GM21723 (cell line): ENCODE results near the gene BAIAP2L2.

Experiments used
- ATAC-seq: cut with Tn5 transposase; IDR thresholded peaks from one replicate; pipeline ENCODE4 v1.9.1; 2021; ENCODE audit warnings: mild to moderate bottlenecking, moderate library complexity; ENCODE audit not compliant: unreplicated experiment

Gene BAIAP2L2

DNA sequence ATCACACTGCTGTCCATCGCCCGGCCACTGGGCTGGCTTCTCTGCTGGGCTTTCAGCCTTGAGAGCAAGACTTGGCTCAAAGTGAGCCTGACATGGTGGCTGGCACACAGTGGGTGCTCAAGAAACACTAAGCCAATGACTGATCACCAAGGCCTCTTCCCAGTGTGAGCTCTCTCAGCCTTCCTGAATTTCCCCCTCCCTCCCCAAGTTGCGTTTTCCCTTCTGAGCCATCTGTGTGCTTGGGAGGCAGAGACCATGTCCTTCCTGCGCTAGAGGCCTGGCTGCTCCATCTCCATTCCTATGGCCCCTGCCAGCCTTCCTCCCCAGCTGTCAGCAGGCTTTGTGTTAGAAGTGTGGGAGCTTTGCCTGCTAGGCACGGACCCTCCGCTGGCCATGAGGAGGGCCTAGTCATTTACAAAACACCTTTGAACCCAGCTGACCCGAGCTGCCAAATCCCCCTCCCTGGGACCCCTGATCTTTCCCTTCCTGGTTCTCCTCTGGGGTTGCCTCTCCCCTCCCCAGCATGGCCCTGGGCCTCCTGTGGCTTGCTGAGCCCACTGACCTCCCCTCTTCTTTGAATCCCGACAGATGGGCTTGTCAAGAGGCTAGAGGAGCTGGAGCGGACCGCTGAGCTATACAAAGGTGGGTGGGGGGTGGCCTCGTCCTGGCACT lies 40.1 kb downstream of the BAIAP2L2 start:
- ATAC-seq: no peak

DNA sequence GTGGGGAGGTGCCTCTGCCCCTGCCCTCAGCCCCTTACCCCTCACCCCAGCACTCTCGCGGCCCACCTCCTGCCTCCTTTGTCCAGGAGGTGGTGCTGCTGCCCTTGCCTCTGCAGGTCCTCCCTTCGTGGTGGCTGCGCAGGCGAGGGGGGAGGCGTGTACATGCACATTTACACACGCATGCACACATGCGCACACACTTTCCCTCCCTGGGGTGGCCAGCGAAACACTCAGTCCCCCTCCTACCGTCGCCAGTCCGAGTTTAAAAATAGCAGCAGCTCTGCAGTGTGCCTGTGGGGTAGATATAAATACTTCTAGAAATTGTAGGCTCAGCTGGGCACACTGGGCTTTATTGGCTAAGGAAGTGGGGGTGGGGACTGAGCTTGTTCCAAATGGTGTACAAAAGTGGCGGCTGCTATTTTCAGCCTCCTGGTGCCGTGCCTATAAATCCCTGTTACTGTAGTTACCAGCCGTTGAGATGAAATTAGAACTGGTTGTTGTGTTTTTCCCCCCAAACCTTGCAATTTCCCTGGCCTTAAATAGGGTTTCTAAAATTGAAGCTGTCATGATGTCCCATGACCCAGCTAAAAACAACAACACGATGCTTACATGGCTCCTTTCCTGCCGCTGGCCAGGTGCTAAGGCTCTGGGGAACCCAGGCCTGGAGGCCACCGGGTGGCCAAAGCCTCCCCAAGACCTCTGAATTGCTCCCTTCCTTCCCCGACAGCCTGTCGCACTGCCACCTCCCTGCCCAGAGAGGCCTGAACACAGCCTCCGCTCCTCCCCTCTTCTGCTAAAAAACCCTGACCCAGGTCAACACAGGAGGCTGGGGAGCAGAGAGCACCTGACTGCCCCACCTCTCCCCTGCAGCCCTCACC lies 40.9 kb downstream of the BAIAP2L2 start:
- ATAC-seq: no peak

DNA sequence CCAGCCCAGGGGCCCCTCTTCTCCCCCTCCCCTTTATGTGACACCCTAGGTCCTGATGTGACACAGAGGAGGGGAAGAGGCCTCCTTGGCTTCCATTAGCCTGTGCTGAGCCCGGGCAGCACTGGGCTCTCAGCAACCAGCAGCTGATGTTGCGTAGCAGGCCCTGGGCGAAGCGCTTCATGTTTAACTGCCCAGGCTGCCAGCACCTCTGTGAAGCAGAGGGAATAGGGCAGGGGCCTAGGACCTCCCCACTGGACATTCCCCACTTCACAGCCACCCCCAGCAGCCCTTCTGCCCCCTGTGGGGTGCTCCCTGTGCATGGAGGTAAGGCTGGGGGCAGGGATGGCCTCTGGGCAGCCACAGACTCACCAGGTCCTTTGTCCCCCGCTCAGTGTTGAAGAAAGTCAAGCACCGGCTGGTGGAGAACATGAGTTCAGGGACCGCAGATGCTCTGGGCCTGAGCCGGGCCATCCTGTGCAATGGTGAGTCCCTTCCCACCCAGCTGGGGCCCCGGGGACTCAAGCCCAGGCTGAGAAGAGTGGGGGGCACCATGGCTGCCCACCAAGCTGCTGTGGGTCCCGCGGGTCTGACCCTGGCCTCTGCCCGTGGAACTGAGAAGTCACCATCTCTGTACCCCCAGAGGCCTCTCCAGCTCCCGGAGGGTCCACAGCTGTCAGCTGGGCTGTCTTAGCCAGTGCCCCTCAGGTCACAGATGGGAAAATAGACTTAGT lies 41.7 kb downstream of the BAIAP2L2 start:
- ATAC-seq: no peak

DNA sequence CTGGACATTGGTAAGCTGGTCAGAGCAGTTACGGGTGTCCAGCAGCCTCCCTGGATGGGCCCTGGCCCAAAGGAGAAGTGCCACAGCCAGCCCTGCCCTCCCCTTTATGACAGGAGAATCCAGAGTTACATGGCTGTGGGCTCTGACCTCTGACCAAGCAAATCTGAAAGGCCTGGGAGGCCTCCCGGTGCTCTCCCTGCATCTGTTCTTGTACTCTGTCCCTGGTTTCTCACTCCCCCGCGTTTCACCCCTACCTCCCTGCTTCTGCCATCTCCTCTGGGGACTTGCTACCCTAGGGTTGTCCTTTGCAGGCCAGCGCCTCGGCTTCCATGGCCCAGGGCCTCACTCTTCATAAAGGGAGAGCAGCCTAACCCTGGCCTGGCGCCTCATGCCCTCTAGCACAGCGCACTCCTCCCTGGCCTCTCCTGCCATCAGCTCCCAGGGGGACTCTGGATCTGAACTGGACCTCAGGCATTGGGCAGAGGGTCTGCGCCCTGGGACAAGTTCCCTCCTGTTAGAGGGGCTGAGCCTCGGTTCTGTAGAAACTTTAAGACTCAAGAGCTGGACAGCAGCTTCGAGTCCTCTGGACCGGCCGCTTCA lies 42.6 kb downstream of the BAIAP2L2 start:
- no peak for ATAC-seq

DNA sequence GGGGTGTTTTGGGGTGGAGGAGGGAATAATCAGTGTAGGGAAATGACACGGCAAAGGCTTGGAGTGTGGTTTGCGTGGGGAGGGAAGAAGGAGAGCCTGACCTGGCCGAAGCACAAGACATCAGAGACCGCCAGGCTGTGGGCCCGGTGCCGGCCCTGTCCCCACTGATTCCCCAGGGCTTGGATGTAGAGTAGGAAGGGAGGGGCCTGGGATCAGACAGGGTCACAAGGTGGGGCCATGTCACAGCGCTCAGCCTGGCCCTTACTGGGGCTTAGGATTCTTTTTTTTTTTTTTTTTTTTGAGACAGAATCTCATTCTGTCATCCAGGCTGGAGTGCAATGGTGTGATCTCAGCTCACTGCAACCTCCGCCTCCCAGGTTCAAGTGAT lies 43.5 kb downstream of the BAIAP2L2 start:
- ATAC-seq: no peak

DNA sequence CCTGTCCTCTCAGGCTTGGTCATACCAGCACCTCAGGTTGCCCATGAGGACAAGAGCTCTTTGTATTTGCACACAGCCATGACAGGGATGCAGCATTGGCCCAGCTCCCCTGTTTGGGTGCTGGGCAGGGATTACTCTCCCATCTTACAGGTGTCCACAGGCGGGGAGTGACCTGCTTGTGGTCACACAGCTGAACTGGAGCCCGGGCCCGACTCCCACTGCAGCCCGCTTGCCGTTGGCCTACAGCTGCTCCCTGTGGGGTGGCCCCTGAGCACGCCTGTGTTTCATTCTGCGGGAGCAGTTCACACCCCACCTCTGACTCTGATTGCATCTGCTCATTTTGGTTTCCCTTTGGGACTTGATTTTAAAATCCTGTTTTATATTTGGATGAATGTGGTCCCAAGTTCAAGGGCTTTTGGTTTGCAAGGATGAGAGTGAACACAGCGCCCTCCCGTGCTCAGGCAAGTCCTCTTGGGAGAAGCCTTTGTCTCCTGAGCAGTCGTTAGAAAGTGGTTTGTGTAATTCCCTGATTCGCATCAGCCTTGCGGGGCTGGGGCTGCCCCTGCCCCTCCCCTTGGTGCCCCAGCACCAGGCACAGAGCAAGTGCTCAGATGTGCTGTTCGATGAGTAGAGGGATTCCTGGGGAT lies 44.0 kb downstream of the BAIAP2L2 start:
- ATAC-seq: no peak

DNA sequence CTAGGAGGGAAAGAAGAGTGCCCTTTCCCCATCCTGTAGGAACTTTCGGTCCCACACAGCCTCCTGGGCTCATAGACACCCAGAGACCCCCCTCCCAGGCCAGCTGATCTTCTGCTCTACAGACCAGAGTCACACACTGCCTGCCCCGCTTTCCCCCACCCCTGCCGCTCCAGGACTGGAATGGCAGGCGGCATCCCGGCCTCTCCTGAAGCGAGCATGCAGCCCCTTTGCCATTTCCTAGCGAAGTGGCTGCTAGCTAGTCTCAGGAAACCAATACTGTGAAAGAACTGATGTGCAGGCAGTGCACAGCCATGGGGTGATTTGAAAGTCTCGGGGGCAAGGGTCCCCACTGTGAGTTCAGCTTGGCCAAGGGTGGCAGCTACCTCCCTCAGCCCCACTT lies 44.9 kb downstream of the BAIAP2L2 start:
- no peak for ATAC-seq

DNA sequence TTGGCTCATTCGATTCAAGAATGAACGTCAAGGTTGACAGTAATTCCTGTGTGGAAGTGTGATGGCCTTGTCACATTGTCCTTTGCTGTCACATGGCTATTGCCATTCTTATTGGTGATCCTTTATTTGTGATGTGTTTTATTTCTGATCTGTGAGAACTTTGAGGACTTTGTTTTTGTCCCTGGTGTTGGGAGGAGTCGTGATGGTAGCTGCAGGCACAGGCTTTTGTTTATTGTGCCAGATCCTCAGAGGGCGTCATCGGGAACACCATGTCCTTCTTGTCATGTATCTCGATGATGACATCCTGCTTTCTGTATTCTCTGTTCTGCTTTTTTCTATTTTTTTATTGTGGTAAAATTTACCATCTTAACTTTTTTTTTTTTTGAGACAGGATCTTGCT lies 47.7 kb downstream of the BAIAP2L2 start:
- no peak for ATAC-seq

DNA sequence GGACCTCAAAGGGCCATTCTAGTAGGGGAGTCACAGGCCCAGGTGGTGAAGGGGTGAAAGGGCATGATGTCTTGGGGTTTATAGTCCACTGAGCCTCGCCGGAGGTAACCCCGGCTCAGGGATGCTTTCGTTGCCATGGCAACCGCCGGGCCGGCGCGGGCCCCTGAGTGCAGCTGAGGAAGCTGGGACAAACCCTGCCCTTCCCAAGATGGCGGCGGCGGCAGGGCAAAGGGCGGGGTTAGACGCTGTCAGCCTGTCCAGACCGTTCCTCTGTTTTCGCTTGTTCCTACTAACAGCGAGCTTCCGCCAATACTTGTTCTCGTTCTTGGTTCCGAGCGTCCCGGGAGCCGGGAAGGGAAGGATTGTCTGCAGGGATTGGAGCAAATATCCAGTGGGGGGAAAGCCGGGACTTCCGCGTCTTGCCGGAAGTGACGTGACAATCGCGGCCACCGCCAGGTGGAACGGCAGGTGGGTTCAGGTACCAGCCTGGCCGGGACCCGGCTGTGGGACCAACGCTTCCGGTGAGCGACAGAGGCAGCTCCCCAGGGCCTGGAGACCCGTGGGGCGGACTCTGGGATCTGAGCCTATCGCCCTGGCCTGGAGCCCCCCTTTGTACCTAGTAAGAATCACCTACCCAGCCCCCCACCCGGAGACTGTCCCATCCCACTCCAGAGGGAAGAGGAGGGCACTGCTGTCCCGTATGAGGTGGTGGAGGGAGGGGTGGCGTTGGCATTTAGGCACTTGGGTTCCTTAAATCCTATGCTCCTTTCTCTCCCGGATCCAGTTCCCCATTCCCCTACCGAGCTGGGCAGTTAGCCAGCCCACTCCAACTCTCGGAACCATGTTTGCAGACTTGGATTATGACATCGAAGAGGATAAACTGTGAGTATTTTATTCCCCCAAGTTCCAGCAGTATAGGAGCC lies 53.3 kb downstream of the BAIAP2L2 start, which contains the start of gene PICK1:
PICK1 (plus strand) TSS at position 436 of the 923 bp plus-strand sequence; CDS start at position 842, 406 bp downstream.
- ATAC-seq: peak; percentile 64

DNA sequence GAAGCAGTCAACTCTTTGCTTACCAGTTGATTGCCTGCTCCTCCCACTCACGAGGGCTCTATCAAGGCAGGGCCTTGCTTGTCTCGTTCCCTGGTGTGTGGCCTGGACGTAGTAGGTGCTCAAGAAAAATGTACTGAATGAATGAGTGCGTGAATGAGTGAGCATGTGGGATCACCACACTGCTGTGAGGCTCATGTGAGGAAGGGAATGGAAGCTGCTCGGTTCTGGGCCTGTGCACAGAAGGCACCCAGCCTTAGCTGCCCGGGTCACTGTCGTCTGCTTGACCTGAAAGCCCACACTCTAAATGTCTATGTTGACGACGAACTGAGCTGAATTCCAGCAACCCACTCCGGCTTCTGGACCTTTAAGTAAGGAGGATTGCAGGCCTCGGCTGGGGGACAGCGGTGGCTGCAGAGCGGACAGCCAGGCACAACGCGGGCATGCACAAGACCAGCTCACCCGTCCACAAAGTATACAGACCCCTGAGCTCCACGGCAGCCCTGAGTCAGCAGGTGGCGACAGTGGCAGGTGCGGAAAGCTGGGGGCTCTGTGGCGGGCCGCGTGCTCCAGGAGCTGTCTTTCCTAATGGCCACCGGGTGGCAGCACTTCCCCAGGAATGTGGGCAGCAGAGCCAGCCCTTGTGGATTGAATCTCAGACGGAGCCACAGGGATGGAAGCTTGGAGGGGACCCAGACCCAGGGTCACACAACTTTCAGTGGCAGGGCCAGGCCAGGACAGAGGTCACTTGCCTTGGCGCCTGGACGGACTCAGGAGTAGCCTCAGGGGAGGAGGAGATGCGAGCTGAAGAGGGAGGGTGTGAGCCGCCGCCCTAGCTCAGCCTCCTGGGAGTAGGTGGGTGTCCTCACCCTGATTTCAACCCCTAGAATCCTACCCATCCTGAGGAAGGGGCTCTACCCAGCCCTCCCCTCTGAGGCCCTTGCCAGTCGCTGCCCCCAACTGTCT lies 58.3 kb downstream of the BAIAP2L2 start:
- no peak for ATAC-seq

DNA sequence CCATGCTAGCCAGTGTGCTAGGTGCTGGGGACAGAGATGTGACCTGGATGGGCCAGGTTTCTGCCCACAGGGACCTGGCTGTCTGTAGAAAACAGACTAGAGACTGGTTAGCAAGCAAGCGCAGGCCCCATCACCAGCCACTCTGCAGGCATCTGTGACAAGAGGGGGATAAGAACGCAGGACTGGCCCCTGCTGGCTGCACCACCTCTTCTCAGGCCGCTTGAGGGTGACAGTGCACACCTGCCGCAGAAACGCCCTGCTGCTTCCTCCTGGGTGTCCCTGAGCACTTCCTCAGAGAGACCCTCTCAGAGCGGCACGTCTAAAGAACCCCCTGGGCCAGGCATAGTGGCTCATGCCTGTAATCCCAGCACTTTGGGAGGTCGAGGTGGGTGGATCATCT lies 59.2 kb downstream of the BAIAP2L2 start:
- ATAC-seq: no peak

DNA sequence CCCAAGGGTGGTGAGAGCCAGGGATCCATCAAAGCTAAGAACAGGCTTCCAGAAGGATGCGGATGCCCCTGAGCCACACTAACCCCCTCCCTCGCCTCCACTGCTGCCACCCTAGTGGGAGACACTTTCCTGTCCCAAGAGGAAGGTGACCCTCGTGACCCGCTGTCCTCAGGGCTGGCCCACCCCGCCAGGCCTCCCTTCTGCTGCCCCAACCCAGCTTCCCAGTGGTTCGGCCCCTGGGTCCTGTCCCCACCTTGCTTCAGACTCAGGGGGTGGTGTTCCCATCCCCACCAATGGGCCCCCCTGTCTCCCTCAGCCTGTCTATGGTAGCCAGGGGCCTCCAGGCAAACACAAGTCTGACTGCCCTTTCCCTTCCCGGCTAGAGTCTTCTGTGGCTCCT lies 59.8 kb downstream of the BAIAP2L2 start:
- ATAC-seq: no peak

DNA sequence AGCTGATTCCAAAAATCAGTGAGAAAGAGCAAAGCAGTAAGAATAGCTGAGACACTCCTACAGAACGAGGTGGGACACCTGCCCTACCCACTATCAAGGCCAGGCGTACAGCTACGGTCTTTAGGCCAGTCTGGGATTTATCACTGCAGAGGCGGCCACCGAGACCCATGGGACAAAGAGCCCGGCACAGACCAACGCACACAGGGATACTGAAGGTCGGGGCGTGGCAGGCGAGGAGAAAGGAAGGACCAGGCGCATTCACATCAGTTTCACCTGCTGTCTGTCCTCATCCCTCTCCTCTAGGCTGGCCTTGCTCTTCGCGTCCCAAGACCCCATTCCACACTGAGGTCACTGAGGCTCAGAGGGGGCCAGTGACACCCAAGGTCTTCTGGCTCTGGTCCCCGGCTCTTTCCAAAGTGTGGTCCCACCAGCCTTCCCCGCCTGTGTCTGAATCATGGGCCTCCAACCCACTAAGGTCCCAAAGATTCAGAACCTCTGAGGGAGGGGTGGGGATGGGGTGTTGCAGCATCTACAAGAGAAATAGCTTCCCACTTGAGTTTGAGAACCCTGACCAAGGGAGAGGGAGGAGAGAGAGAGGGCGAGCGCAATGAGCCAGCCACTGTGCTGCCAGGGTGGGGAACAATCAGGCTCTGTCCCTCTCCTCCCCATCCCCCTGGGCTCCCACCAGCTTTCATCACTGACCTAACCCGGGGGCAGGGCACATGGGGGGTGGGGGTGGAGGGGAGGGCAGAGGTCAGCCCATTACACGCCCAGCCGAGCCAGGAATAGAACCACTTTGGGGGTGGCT lies 60.5 kb downstream of the BAIAP2L2 start:
- ATAC-seq: no peak

DNA sequence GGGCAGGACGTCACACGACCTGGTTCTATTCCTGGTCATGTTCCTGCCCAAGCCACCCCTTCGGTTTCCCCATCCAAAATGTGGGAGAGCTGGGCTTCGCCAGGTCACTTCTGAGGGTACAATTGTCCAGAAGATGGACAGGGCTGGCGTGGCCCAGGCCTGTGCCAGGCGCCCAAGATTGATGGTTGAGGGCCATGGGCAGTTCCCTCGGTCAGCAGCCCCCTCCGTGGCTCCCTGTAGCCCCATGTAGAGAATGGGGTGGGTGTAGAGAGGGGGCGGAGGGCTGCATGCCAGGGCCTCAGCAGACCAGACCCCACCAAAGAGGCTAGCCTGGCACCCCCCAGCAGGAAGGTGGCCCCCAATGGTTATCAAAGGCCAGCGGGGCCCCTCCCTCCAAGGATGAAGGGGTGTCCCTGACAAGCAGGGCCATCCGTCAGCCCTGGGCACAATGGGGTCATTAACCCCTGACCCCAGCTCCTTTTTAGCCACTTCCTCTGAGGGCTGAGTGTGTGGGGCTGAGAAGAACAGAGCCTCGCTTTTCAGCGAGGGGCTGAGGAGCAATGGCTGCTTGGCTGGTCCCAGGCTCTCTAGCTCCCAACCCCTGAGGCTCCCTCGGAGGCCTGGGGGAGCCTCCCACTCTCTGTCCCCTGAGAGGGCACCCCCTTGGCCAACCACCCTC lies 64.3 kb downstream of the BAIAP2L2 start:
- no peak for ATAC-seq

DNA sequence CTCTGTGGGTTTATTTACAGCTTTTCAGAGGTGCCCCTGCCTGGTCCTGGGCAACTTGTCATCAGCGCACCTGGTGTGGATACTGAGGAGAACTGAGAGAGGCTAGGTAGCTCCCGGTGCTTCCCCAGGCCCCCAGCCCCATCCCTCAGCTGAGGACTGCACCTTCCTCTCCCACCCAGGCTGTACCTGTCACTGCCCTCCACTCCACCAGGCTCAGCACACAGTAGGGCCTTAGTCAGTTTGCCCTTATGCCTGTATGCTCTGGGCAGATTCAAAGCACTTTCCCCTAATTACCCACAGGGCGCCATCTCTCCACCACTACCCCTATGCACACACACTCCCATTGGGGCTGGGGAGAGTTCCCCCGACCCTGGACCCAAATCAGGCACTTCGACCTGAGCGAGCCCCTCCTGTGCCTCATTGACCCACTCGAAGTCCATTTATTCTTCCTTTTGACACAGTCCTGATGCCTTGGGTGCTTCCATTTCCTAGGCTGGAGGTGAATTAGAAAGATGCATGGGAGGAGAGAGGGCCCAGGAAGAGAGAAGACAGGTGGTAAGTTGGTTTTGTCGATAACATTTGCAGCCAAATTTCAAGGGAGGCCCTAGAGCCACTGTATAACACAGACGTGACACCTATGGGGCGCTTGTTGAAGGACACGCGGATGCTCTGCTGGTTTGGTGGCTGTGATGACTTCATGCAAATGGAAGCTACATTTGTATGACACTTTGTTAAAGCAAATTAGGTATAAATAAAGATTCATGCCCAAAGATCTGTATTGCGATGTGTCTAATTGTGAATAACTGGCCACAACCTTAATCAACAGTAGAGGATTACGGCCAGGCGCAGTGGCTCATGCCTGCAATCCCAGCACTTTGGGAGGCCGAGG lies 67.1 kb downstream of the BAIAP2L2 start:
- ATAC-seq: no peak

DNA sequence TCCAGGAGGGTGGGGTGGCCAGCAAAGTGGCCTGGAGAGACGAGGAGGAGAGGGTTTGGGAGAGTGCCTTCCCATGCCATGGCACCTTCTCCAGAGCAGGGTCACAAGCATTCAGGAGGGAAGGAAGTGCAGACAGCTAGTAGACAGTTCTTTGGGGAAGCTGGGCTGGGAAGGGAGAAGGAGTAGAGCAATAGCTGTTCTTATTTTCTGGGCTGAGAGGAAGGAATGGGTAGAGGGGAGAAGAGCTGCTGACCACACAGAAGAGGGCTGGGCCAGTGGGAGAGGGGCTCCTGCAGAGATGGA lies 68.0 kb downstream of the BAIAP2L2 start:
- ATAC-seq: no peak
